GM18858 (cell line): ENCODE measurements around the gene SGSM1.

Experiments used
- ATAC-seq: cut with Tn5 transposase; IDR thresholded peaks from one replicate; pipeline ENCODE4 v1.9.1; 2021; ENCODE audit not compliant: unreplicated experiment

Gene SGSM1

GRCh38 chr22:24805790-24806662 lies at the start of gene SGSM1:
SGSM1 (plus strand) TSS chr22:24806211; CDS start chr22:24806326, 115 bp downstream.
- no peak for ATAC-seq

GRCh38 chr22:24758164-24758799 lies 47.7 kb upstream of the SGSM1 start:
- no peak for ATAC-seq

GRCh38 chr22:24759765-24760164 lies 46.2 kb upstream of the SGSM1 start:
- ATAC-seq = no peak

- no peak for ATAC-seq
These were observed 45.2 kb upstream of the SGSM1 start for GRCh38 chr22:24760708-24761306.

GRCh38 chr22:24761888-24762675 lies 43.9 kb upstream of the SGSM1 start:
- ATAC-seq = no peak

GRCh38 chr22:24763872-24764485 lies 42.0 kb upstream of the SGSM1 start:
- ATAC-seq = no peak

- ATAC-seq = no peak
These were observed 40.8 kb upstream of the SGSM1 start for GRCh38 chr22:24765166-24765565.

GRCh38 chr22:24768537-24769374 lies 37.3 kb upstream of the SGSM1 start:
- no peak for ATAC-seq

GRCh38 chr22:24772493-24773220 lies 33.4 kb upstream of the SGSM1 start:
- no peak for ATAC-seq

- no peak for ATAC-seq
These were observed 30.1 kb upstream of the SGSM1 start for GRCh38 chr22:24775769-24776492.

GRCh38 chr22:24776525-24776924 lies 29.5 kb upstream of the SGSM1 start:
- no peak for ATAC-seq

- ATAC-seq = no peak
These were observed 16.5 kb upstream of the SGSM1 start for GRCh38 chr22:24789516-24789915.

- ATAC-seq = no peak
These were observed 14.6 kb upstream of the SGSM1 start for GRCh38 chr22:24791362-24791761.

GRCh38 chr22:24796056-24796455 lies 10.0 kb upstream of the SGSM1 start:
- no peak for ATAC-seq

- no peak for ATAC-seq
These were observed 9.2 kb upstream of the SGSM1 start for GRCh38 chr22:24796860-24797259.

GRCh38 chr22:24801901-24802465 lies 4.0 kb upstream of the SGSM1 start:
- no peak for ATAC-seq

GRCh38 chr22:24803064-24803542 lies 2.9 kb upstream of the SGSM1 start:
- no peak for ATAC-seq

- no peak for ATAC-seq
These were observed 621 bp downstream of the SGSM1 start for GRCh38 chr22:24806663-24807001.
